Panc1 (cell line): ENCODE measurements around the gene ARPP21. TPM values are rescaled to one million over a fixed set of nuclear protein-coding genes. Genes with fewer than 3 reads are reported as not detected.

Source experiments
- ATAC-seq: fragments of 200-7000 bp; cut with Tn5 transposase; 2 replicates; pipeline ENCODE4 v1.9.1; 2020; ENCODE audit warnings: mild to moderate bottlenecking, moderate library complexity
- BruUV-seq: library from RNA; stranded (reverse); fragments of 400-500 nt; replicated peaks from 2 replicates; lab custom pipeline; 2021; lab: Mats Ljungman, UMichigan
- CTCF ChIA-PET: fragments of 300-600 bp; sonication (Branson Sonifier 250); formaldehyde crosslinking; loops from one replicate; lab custom pipeline; 2022; ENCODE audit warnings: antibody characterized with exemption; lab: Charles Lee
- POLR2A ChIA-PET: fragments of 300-600 bp; sonication (Branson Sonifier 250); formaldehyde crosslinking; loops from one replicate; lab custom pipeline; 2022; ENCODE audit warnings: antibody characterized with exemption; lab: Charles Lee
- DNase-seq: peaks from one replicate; pipeline ENCODE4 v3.0.0-alpha.2; 2010; ENCODE audit warnings: low read depth, low spot score
- H3K27ac ChIP-seq: 2 replicates; pipeline ENCODE4 v1.5.1; 2011; ENCODE audit warnings: mild to moderate bottlenecking, low read length, inconsistent platforms
- H3K27me3 ChIP-seq: fragments of 200-500 bp; sonication (Bioruptor generic); 2 replicates; pipeline ENCODE4 v1.6.0; 2014; ENCODE audit warnings: low read length, inconsistent platforms; ENCODE audit not compliant: control insufficient read depth, insufficient read depth
- H3K36me3 ChIP-seq: fragments of 200-500 bp; sonication (Bioruptor generic); 2 replicates; pipeline ENCODE4 v1.5.1; 2014; ENCODE audit warnings: inconsistent platforms, mild to moderate bottlenecking, low read length, moderate library complexity; ENCODE audit not compliant: control insufficient read depth, insufficient read depth
- H3K4me1 ChIP-seq: 2 replicates; pipeline ENCODE4 v1.5.1; 2011; ENCODE audit warnings: inconsistent platforms, mild to moderate bottlenecking, low read length, moderate library complexity; ENCODE audit not compliant: control insufficient read depth, insufficient read depth
- H3K4me3 ChIP-seq, 2 experiments: 2 replicates each; pipeline ENCODE4 v1.5.1; 2011 to 2012; ENCODE audit warnings: low read depth in 2 of 2, low read length in 2 of 2, mild to moderate bottlenecking in 2 of 2, inconsistent platforms in 1 of 2, moderate library complexity in 1 of 2
- H3K9me3 ChIP-seq: fragments of 200-500 bp; sonication (Bioruptor generic); 2 replicates; pipeline ENCODE4 v1.5.1; 2014; ENCODE audit warnings: low read depth, mild to moderate bottlenecking, inconsistent platforms, low read length, moderate library complexity; ENCODE audit not compliant: control insufficient read depth, insufficient read depth
- CTCF ChIP-seq: fragments of 450-650 bp; IDR thresholded peaks from 2 replicates; pipeline ENCODE4 v1.5.1; 2017; ENCODE audit warnings: mild to moderate bottlenecking
- POLR2AphosphoS5 ChIP-seq: IDR thresholded peaks from 2 replicates; pipeline ENCODE4 v1.6.1; 2012; ENCODE audit warnings: mild to moderate bottlenecking, low read depth, low read length, moderate library complexity
- REST ChIP-seq, 2 experiments: IDR thresholded peaks; 2 replicates each; pipeline ENCODE4 v1.6.1; 2011 to 2012; ENCODE audit warnings: low read depth in 2 of 2, control low read depth in 1 of 2, low read length in 1 of 2, mild to moderate bottlenecking in 1 of 2, moderate library complexity in 1 of 2; ENCODE audit not compliant: insufficient read depth in 1 of 2
- SIN3A ChIP-seq: IDR thresholded peaks from 2 replicates; pipeline ENCODE4 v1.6.1; 2012; ENCODE audit warnings: low read depth, mild to moderate bottlenecking, low read length, moderate library complexity, borderline replicate concordance; ENCODE audit not compliant: insufficient read depth
- TCF7L2 ChIP-seq: IDR thresholded peaks from 2 replicates; pipeline ENCODE4 v1.6.1; 2011; ENCODE audit warnings: mild to moderate bottlenecking, low read depth, low read length, inconsistent platforms
- in situ Hi-C: cut with HindIII; loops from 2 replicates; pipeline ENCODE4 v1.10.0; 2016; ENCODE audit warnings: low sequenced_read_pairs, low pct_unique_long_range_greater_than_20kb
- intact Hi-C: fragments of 100-400 bp; cut with micrococcal nuclease; formaldehyde crosslinking; loops from one replicate; pipeline ENCODE4 v1.10.0; 2022; ENCODE audit not compliant: unreplicated experiment
- total RNA-seq: library from RNA; stranded (reverse); gene quantifications from one replicate; pipeline ENCODE4 v1.2.1, GENCODE V29; 2021; ENCODE audit not compliant: unreplicated experiment

Gene ARPP21
- total RNA-seq, 1 experiment from 2014 or later, result not detected

GRCh38 chr3:35644451-35644850, 5.1 kb downstream of the ARPP21 start:
- intact Hi-C loops (no loop called here), in situ Hi-C loops (no loop called here)
- Histone ChIP-seq H3K27ac (no peak overlapping the region), H3K27me3 (peaks cover 5% of the 10 kb centered on the region), H3K9me3 (no peaks in the 10 kb centered on the region), H3K4me3 (no peak overlapping the region), H3K36me3 (no peaks in the 10 kb centered on the region), H3K4me1 (no peaks in the 10 kb centered on the region)
- ChIA-PET CTCF (no interaction called here), POLR2A (no interaction called here)
- no TSS peak for BruUV-seq
- ATAC-seq (no peak), DNase-seq (no peak)
- TF ChIP-seq REST (IDR thresholded peaks at IDR 0.05; ENCODE audit: insufficient read depth in 1 of 2, low read depth in 2 of 2, low read length in 1 of 2), result no peak
- no peak for TF ChIP-seq SIN3A
- TF ChIP-seq CTCF, result no peak
- no peak for TF ChIP-seq TCF7L2
- TF ChIP-seq POLR2AphosphoS5, result no peak

- no peak for ATAC-seq
- intact Hi-C loops, result no loop called here
- no TSS peak for BruUV-seq
- no peaks in the 10 kb centered on the region for H3K4me1 ChIP-seq
- no peak for TF ChIP-seq POLR2AphosphoS5
- TF ChIP-seq REST (IDR thresholded peaks at IDR 0.05; ENCODE audit: insufficient read depth in 1 of 2, low read depth in 2 of 2, low read length in 1 of 2), result no peak
- TF ChIP-seq TCF7L2, result no peak
- TF ChIP-seq SIN3A, result no peak
- no peak for TF ChIP-seq CTCF
- H3K27me3 ChIP-seq, result peaks cover 4% of the 10 kb centered on the region
- H3K4me3 ChIP-seq, result no peak overlapping the region
- no peak for DNase-seq
- no peaks in the 10 kb centered on the region for H3K36me3 ChIP-seq
- no peak overlapping the region for H3K27ac ChIP-seq
- POLR2A ChIA-PET, result no interaction called here
- in situ Hi-C loops, result no loop called here
- CTCF ChIA-PET, result no interaction called here
- H3K9me3 ChIP-seq, result no peaks in the 10 kb centered on the region
These were observed 5.9 kb downstream of the ARPP21 start for GRCh38 chr3:35645189-35645588.
